ENCODE data around the gene DPH7. TPM values are rescaled to one million over a fixed set of nuclear protein-coding genes. Genes with fewer than 3 reads are reported as not detected.

The DPH7 gene
- total RNA-seq, 1 experiment from 2014 or later: 27.5 TPM

DNA sequence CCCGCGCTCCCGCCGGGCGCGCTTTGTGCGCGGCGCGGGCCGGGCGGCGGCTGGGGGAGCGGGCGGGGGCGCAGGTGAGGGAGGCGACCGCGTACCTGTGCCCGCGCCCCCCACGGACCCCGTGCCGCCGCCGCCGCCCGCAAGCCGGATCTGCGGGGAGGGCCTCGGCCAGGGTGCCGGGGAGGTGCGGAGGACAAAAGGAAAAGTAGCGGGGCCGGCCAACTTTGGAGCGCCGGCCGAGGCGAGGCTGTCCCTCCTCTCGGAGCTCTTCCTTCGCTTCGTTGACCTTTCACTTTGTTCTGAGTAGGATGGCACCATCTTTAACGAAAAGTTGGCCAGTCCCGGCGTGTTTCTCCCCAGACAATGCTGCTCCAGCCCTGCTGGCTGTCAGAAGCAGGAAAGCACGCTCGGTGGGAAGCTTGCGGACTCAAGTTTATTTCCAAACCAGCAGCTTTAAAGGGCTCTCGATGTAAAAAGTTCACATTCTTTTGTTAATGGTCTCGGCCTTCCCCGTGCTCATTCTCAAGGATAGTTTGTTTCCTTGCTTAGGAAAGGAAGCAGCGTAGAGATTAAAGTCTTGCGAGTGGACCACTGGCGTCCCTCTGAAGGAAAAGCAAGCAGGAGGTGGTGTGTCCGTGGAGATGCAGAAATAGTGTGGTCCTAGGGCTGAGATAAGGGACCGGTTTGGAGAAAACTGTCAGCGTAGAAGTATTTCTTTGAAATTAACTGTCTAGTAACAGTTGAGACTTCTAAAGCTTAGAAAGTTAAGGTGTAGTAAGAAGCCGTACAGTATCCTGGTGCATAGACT, 40.7 kb upstream of the DPH7 start:
- H3K27me3 ChIP-seq (ENCODE audit: low read length): no peaks in the 10 kb centered on the region
- H3K9me3 ChIP-seq (ENCODE audit: low read length): no peaks in the 10 kb centered on the region
- H3K79me2 ChIP-seq (ENCODE audit: low read length): peaks cover 76% of the 10 kb centered on the region
- peak overlapping the region; percentile 98 for H3K4me3 ChIP-seq (ENCODE audit: low read length)
- H3K4me2 ChIP-seq (ENCODE audit: low read depth, low read length, poor library complexity, severe bottlenecking): peak overlapping the region; percentile 99
- no peaks in the 10 kb centered on the region for H3K9me2 ChIP-seq (replicated peaks; ENCODE audit: insufficient read depth, low read length)
- peaks cover 12% of the 10 kb centered on the region; the same call in 1 of the 2 replicates for H4K20me1 ChIP-seq (ENCODE audit: insufficient read depth, low read depth, low read length)
- DNase-seq: peak; percentile 73
- H2AFZ ChIP-seq (ENCODE audit: low read length): peak overlapping the region; percentile 29; the same call in 1 of the 2 replicates
- H3K4me1 ChIP-seq (ENCODE audit: low read length): peaks cover 31% of the 10 kb centered on the region
- H3K9ac ChIP-seq (ENCODE audit: low read length): peak overlapping the region; percentile 90
- peaks cover 6% of the 10 kb centered on the region; the same call in 1 of the 2 replicates for H3K36me3 ChIP-seq (ENCODE audit: insufficient read depth, low read length)
- peak overlapping the region; percentile 62 for H3K27ac ChIP-seq (ENCODE audit: low read length)

- H3K36me3 ChIP-seq (ENCODE audit: insufficient read depth, low read length): peaks cover 4% of the 10 kb centered on the region; the same call in 1 of the 2 replicates
- peaks cover 65% of the 10 kb centered on the region for H3K79me2 ChIP-seq (ENCODE audit: low read length)
- H3K4me2 ChIP-seq (ENCODE audit: low read depth, low read length, poor library complexity, severe bottlenecking): peak within 1 kb of the TSS; percentile 99
- H3K27me3 ChIP-seq (ENCODE audit: low read length): no peaks in the 10 kb centered on the region
- H3K9ac ChIP-seq (ENCODE audit: low read length): peak within 1 kb of the TSS; percentile 98
- H3K27ac ChIP-seq (ENCODE audit: low read length): peak within 1 kb of the TSS; percentile 76
- H3K4me3 ChIP-seq (ENCODE audit: low read length): peak within 1 kb of the TSS; percentile 99
- peaks cover 31% of the 10 kb centered on the region for H3K4me1 ChIP-seq (ENCODE audit: low read length)
- H4K20me1 ChIP-seq (ENCODE audit: insufficient read depth, low read depth, low read length): peaks cover 12% of the 10 kb centered on the region; the same call in 1 of the 2 replicates
- DNase-seq: peak; percentile 96
- H3K9me2 ChIP-seq (replicated peaks; ENCODE audit: insufficient read depth, low read length): no peaks in the 10 kb centered on the region
- peak within 1 kb of the TSS; percentile 62; the same call in 1 of the 2 replicates for H2AFZ ChIP-seq (ENCODE audit: low read length)
- no peaks in the 10 kb centered on the region for H3K9me3 ChIP-seq (ENCODE audit: low read length)
These were observed 39.7 kb upstream of the DPH7 start, which contains the start of gene EHMT1 for GRCh38 chr9:137618105-137619067. Gene EHMT1 (plus strand): TSS chr9:137619005. CDS start chr9:137619029, 24 bp downstream.

DNA sequence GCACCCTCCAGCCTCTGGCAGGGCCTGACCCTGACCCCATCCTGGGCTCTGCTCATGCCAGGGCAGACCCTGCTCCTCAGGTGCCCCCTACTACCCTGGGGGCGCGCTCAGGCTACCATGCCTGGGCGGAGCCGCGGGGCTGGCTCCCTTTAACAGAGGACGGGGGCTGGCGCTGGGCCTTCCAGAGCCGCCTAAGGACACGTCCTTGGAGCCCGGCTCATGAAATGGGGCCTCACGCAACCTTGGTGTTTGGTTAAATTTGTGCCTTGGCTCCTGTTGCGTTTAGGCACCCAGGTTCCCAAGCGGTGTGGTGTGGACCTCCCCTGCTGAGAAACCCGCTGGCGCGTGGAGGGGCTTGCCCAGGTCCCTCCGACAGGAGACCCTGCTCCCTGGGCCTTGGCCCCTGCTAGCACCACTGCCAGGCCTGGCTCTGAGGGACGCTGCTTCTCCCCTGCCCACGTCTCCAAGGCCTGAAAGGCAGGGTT, 36.7 kb upstream of the DPH7 start:
- peaks cover 44% of the 10 kb centered on the region for H3K79me2 ChIP-seq (ENCODE audit: low read length)
- H3K9me2 ChIP-seq (replicated peaks; ENCODE audit: insufficient read depth, low read length): no peaks in the 10 kb centered on the region
- H3K4me2 ChIP-seq (ENCODE audit: low read depth, low read length, poor library complexity, severe bottlenecking): no peak overlapping the region
- H3K9me3 ChIP-seq (ENCODE audit: low read length): no peaks in the 10 kb centered on the region
- no peak overlapping the region for H3K9ac ChIP-seq (ENCODE audit: low read length)
- no peaks in the 10 kb centered on the region for H3K27me3 ChIP-seq (ENCODE audit: low read length)
- H3K4me3 ChIP-seq (ENCODE audit: low read length): no peak overlapping the region
- H3K27ac ChIP-seq (ENCODE audit: low read length): no peak overlapping the region
- H3K4me1 ChIP-seq (ENCODE audit: low read length): peaks cover 26% of the 10 kb centered on the region
- DNase-seq: no peak
- 0 out of 2 replicates have a peak, but pooled peaks cover 4% of the 10 kb centered on the region for H3K36me3 ChIP-seq (ENCODE audit: insufficient read depth, low read length)
- no peak overlapping the region for H2AFZ ChIP-seq (ENCODE audit: low read length)
- H4K20me1 ChIP-seq (ENCODE audit: insufficient read depth, low read depth, low read length): peaks cover 17% of the 10 kb centered on the region

- peaks cover 15% of the 10 kb centered on the region for H4K20me1 ChIP-seq (ENCODE audit: insufficient read depth, low read depth, low read length)
- H2AFZ ChIP-seq (ENCODE audit: low read length): no peak overlapping the region
- no peak overlapping the region for H3K27ac ChIP-seq (ENCODE audit: low read length)
- no peak overlapping the region for H3K4me3 ChIP-seq (ENCODE audit: low read length)
- H3K36me3 ChIP-seq (ENCODE audit: insufficient read depth, low read length): 0 out of 2 replicates have a peak, but pooled peaks cover 4% of the 10 kb centered on the region
- H3K4me2 ChIP-seq (ENCODE audit: low read depth, low read length, poor library complexity, severe bottlenecking): no peak overlapping the region
- DNase-seq: no peak
- peaks cover 20% of the 10 kb centered on the region for H3K4me1 ChIP-seq (ENCODE audit: low read length)
- peaks cover 38% of the 10 kb centered on the region for H3K79me2 ChIP-seq (ENCODE audit: low read length)
- no peaks in the 10 kb centered on the region for H3K9me2 ChIP-seq (replicated peaks; ENCODE audit: insufficient read depth, low read length)
- no peaks in the 10 kb centered on the region for H3K27me3 ChIP-seq (ENCODE audit: low read length)
- no peaks in the 10 kb centered on the region for H3K9me3 ChIP-seq (ENCODE audit: low read length)
- no peak overlapping the region for H3K9ac ChIP-seq (ENCODE audit: low read length)
These were observed 36.1 kb upstream of the DPH7 start for GRCh38 chr9:137614631-137615386.

- no peaks in the 10 kb centered on the region for H3K9me3 ChIP-seq (ENCODE audit: low read length)
- no peak overlapping the region for H3K9ac ChIP-seq (ENCODE audit: low read length)
- H3K4me1 ChIP-seq (ENCODE audit: low read length): peaks cover 18% of the 10 kb centered on the region
- no peaks in the 10 kb centered on the region for H3K27me3 ChIP-seq (ENCODE audit: low read length)
- peaks cover 11% of the 10 kb centered on the region; the same call in 1 of the 2 replicates for H4K20me1 ChIP-seq (ENCODE audit: insufficient read depth, low read depth, low read length)
- H3K79me2 ChIP-seq (ENCODE audit: low read length): peaks cover 31% of the 10 kb centered on the region
- H3K4me2 ChIP-seq (ENCODE audit: low read depth, low read length, poor library complexity, severe bottlenecking): no peak overlapping the region
- DNase-seq: no peak
- no peak overlapping the region for H2AFZ ChIP-seq (ENCODE audit: low read length)
- 0 out of 2 replicates have a peak, but pooled peaks cover 4% of the 10 kb centered on the region for H3K36me3 ChIP-seq (ENCODE audit: insufficient read depth, low read length)
- H3K4me3 ChIP-seq (ENCODE audit: low read length): no peak overlapping the region
- H3K27ac ChIP-seq (ENCODE audit: low read length): no peak overlapping the region
- H3K9me2 ChIP-seq (replicated peaks; ENCODE audit: insufficient read depth, low read length): no peaks in the 10 kb centered on the region
These were observed 35.2 kb upstream of the DPH7 start for GRCh38 chr9:137613738-137614523.

DNA sequence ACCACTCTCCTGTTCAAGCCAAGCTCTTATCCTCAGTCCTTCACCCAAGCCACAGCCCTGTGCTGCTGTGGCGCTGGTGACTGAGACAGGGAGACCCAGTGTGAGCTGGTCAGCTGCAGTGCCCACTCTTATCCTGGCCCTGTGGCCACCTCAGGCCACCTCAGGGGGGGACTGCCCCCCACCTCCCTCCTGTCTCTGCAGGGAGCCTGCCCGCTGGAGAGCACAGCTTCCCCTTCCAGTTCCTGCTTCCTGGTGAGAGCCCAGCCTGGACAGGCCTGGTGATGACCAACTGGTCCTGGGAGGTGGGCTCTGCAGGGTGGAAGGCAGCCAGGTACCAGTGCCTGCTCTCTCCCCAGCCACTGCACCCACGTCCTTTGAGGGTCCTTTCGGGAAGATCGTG, 34.5 kb upstream of the DPH7 start:
- Histone ChIP-seq H3K4me1 (ENCODE audit: low read length) (peaks cover 18% of the 10 kb centered on the region), H3K79me2 (ENCODE audit: low read length) (peaks cover 32% of the 10 kb centered on the region), H3K9me2 (replicated peaks; ENCODE audit: insufficient read depth, low read length) (no peaks in the 10 kb centered on the region), H3K4me3 (ENCODE audit: low read length) (no peak overlapping the region), H3K27me3 (ENCODE audit: low read length) (no peaks in the 10 kb centered on the region), H3K9ac (ENCODE audit: low read length) (no peak overlapping the region), H3K9me3 (ENCODE audit: low read length) (no peaks in the 10 kb centered on the region), H3K4me2 (ENCODE audit: low read depth, low read length, poor library complexity, severe bottlenecking) (no peak overlapping the region), H3K27ac (ENCODE audit: low read length) (no peak overlapping the region), H3K36me3 (ENCODE audit: insufficient read depth, low read length) (0 out of 2 replicates have a peak, but pooled peaks cover 4% of the 10 kb centered on the region), H2AFZ (ENCODE audit: low read length) (no peak overlapping the region), H4K20me1 (ENCODE audit: insufficient read depth, low read depth, low read length) (peaks cover 11% of the 10 kb centered on the region; the same call in 1 of the 2 replicates)
- no peak for DNase-seq

DNA sequence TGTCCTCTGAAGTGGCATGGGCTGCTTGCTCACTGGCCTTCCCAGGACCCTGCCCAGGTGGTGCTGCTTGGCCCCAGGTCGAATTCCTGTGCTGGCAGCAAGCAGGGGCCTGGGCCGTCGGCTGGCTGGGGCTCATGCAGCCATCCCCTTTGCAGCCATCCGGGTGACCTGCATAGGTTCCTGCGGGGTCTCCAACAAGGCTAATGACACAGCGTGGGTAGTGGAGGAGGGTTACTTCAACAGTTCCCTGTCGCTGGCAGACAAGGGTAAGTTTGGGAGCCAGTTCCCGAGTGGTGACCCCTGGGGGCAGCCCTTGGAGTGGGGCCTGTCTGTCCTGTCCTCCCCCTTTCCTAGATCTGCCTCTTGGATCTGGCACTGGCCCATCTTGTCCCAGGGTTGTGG, 34.0 kb upstream of the DPH7 start:
- Histone ChIP-seq H3K27ac (ENCODE audit: low read length) (no peak overlapping the region), H3K4me3 (ENCODE audit: low read length) (no peak overlapping the region), H3K9me2 (replicated peaks; ENCODE audit: insufficient read depth, low read length) (no peaks in the 10 kb centered on the region), H3K9me3 (ENCODE audit: low read length) (no peaks in the 10 kb centered on the region), H3K27me3 (ENCODE audit: low read length) (no peaks in the 10 kb centered on the region), H3K4me1 (ENCODE audit: low read length) (peaks cover 17% of the 10 kb centered on the region), H3K36me3 (ENCODE audit: insufficient read depth, low read length) (0 out of 2 replicates have a peak, but pooled peaks cover 4% of the 10 kb centered on the region), H3K4me2 (ENCODE audit: low read depth, low read length, poor library complexity, severe bottlenecking) (no peak overlapping the region), H2AFZ (ENCODE audit: low read length) (no peak overlapping the region), H3K9ac (ENCODE audit: low read length) (no peak overlapping the region), H4K20me1 (ENCODE audit: insufficient read depth, low read depth, low read length) (peaks cover 11% of the 10 kb centered on the region; the same call in 1 of the 2 replicates), H3K79me2 (ENCODE audit: low read length) (peaks cover 28% of the 10 kb centered on the region)
- no peak for DNase-seq

Data from Karpas-422 (cell line).